Keratinocyte (primary cell): Measurements from ENCODE around the gene CFAP53.

Source experiments
- EZH2 ChIP-seq: IDR thresholded peaks from one replicate; pipeline ENCODE4 v1.6.1; 2012; ENCODE audit warnings: inconsistent platforms, mild to moderate bottlenecking, low read length, moderate library complexity
- TF ChIP-seq, protein P1 (sequence below), 3 experiments: IDR thresholded peaks in 1 of 3; conservative IDR thresholded peaks in 1 of 3; optimal IDR thresholded peaks in 1 of 3; 2 replicates in 2 of 3; 3 replicates in 1 of 3; pipeline versions ENCODE3 to v1.5.1; 2011; ENCODE audit warnings: low read length in 3 of 3, mild to moderate bottlenecking in 3 of 3, moderate library complexity in 2 of 3, control low read depth in 1 of 3, inconsistent platforms in 1 of 3; ENCODE audit not compliant: insufficient read depth in 2 of 3; ENCODE audit errors: extremely low read depth in 1 of 3

DNA sequence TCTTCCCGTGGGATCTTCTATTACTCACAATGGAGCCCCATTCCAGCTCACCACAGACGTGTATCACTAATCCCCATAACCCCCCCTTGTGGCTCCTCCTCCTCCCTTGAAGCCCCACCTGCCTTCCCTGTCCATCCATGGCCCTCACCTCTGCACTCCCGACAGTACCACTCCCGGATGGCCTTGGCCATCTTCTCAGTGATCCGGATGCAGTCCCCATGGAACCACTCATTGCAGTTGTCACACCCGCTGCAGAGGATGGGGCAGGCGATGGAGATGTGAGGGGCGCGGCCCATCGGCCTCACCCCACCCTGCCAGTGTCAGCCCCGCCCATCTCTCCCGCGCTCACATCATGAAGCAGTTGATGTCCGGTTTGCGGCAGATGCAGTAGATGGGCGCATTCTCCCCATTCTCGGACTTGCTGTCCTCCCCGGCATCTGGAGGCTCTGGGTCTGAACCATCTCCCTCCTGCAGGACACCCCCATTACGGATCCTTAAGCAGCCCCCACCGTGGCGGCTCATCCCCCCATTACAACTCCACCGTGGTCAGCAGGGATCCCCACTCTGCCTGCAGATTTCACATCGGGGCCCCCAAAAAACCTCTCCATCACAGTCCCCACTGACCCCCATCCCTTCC, 20.2 kb upstream of the CFAP53 start:
- TF ChIP-seq, protein P1, sequence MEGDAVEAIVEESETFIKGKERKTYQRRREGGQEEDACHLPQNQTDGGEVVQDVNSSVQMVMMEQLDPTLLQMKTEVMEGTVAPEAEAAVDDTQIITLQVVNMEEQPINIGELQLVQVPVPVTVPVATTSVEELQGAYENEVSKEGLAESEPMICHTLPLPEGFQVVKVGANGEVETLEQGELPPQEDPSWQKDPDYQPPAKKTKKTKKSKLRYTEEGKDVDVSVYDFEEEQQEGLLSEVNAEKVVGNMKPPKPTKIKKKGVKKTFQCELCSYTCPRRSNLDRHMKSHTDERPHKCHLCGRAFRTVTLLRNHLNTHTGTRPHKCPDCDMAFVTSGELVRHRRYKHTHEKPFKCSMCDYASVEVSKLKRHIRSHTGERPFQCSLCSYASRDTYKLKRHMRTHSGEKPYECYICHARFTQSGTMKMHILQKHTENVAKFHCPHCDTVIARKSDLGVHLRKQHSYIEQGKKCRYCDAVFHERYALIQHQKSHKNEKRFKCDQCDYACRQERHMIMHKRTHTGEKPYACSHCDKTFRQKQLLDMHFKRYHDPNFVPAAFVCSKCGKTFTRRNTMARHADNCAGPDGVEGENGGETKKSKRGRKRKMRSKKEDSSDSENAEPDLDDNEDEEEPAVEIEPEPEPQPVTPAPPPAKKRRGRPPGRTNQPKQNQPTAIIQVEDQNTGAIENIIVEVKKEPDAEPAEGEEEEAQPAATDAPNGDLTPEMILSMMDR (optimal IDR thresholded peaks at IDR 0.05 in 1 of 3, IDR thresholded peaks at IDR 0.05 in 1 of 3, conservative IDR thresholded peaks at IDR 0.05 in 1 of 3; ENCODE audit: extremely low read depth in 1 of 3, insufficient read depth in 2 of 3, low read length in 3 of 3), result no peak
- no peak for TF ChIP-seq EZH2
